Adrenal gland (tissue), 5 donors: ENCODE data around the gene CCR5.

Source experiments
- CTCF ChIP-seq, 6 experiments: fragments of 450-650 bp in 4 of 6; fragments of 200-600 bp in 2 of 6; sonication (generic) in 1 of 6; IDR thresholded peaks; 1 replicate in 5 of 6; 2 replicates in 1 of 6; pipeline versions ENCODE4 v1.5.1 to v1.8.0; 2016 to 2021; ENCODE audit warnings: antibody characterized with exemption in 6 of 6, mild to moderate bottlenecking in 2 of 6, moderate library complexity in 1 of 6
- POLR2A ChIP-seq, 2 donors: fragments of 450-650 bp; IDR thresholded peaks; one replicate each; pipeline ENCODE4 v1.6.1; 2017; ENCODE audit warnings: antibody characterized with exemption in 2 of 2, mild to moderate bottlenecking in 2 of 2, moderate library complexity in 1 of 2
- donor health status: DM: no; HTN: no; CAD: no.

- TF ChIP-seq CTCF (IDR thresholded peaks at IDR 0.05): no peak
- no peak for TF ChIP-seq POLR2A (IDR thresholded peaks at IDR 0.05)
These were observed 37.2 kb downstream of the CCR5 start for GRCh38 chr3:46407970-46408369.
